ENCODE results near the gene COX5A. TPM values are rescaled to one million over a fixed set of nuclear protein-coding genes. Genes with fewer than 3 reads are reported as not detected.
"Not testable (repeated sequence)": the region's sequence is repeated elsewhere in the genome, so short reads cannot be mapped to it uniquely, and the experiment has no call there.

COX5A gene
- total RNA-seq, 4 donors from 2014 or later, result 114 to 130 (median 122) TPM

DNA sequence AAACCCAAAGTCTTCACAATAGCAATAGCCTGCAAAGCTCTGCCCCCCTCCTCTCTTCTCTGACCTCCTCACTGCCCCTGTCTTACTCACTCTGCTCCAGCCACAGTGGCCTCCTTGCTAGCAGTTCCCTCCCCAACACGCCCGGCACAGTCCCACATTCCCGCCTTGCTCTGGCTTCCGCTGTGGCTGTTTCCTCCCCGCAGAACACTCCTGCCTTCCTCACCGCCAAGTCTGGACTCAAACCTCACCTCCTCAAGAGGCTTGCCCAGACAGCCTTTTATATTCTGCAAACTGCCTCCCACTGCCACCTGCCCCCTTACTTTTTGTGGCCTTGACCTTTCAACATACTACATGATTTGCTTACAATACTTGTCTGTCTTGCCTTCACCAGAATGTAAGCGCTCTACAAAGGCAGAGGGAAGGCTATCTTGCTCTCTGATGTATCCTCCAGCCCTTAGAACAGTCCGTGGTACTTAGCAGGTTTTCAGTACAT, 48.4 kb downstream of the COX5A start:
- WGBS, result 13% methylated on average over 8 of the region's 8 CpGs

GRCh38 chr15:74888716-74889115, 49.2 kb downstream of the COX5A start:
- no peak for TF ChIP-seq CTCF (IDR thresholded peaks at IDR 0.05)
- TF ChIP-seq EP300 (IDR thresholded peaks at IDR 0.05), result no peak
- TF ChIP-seq POLR2A (IDR thresholded peaks at IDR 0.05), result no peak
- no peak for TF ChIP-seq POLR2AphosphoS5 (IDR thresholded peaks at IDR 0.05)
- no peaks in the 10 kb centered on the region for H3K27me3 ChIP-seq
- peaks cover 28% of the 10 kb centered on the region for H3K4me1 ChIP-seq
- peaks cover 14% of the 10 kb centered on the region for H3K36me3 ChIP-seq
- no peaks in the 10 kb centered on the region for H3K9me3 ChIP-seq
- WGBS, result 85% methylated on average over 4 of the region's 4 CpGs
- H3K4me3 ChIP-seq, result no peak overlapping the region
- no peak for DNase-seq (ENCODE audit: low spot score in 2 of 2)
- H3K27ac ChIP-seq, result no peak overlapping the region

More for the DNA sequence above, 48.4 kb downstream of the COX5A start:
- Histone ChIP-seq H3K9me3 (no peaks in the 10 kb centered on the region), H3K27me3 (no peaks in the 10 kb centered on the region), H3K4me3 (peak overlapping the region; percentile 75), H3K36me3 (peaks cover 17% of the 10 kb centered on the region), H3K27ac (no peak overlapping the region), H3K4me1 (peaks cover 28% of the 10 kb centered on the region)
- TF ChIP-seq POLR2A (IDR thresholded peaks at IDR 0.05) (no peak), POLR2AphosphoS5 (IDR thresholded peaks at IDR 0.05) (no peak), CTCF (IDR thresholded peaks at IDR 0.05) (no peak), EP300 (IDR thresholded peaks at IDR 0.05) (no peak)
- DNase-seq (ENCODE audit: low spot score in 2 of 2), result no peak

- DNase-seq (ENCODE audit: low spot score in 2 of 2); H3K27me3 ChIP-seq; H3K4me3 ChIP-seq; H3K9me3 ChIP-seq; H3K27ac ChIP-seq; H3K36me3 ChIP-seq: not testable (repeated sequence)
- WGBS, result 89% methylated on average over 10 of the region's 10 CpGs
- H3K4me1 ChIP-seq, result peaks cover 28% of the 10 kb centered on the region
Measured at GRCh38 chr15:74887537-74888193, 50.2 kb downstream of the COX5A start.

GRCh38 chr15:74885461-74885860, 52.4 kb downstream of the COX5A start:
- TF ChIP-seq POLR2AphosphoS5 (IDR thresholded peaks at IDR 0.05) (no peak), EP300 (IDR thresholded peaks at IDR 0.05) (no peak)
- H3K9me3 ChIP-seq, result no peaks in the 10 kb centered on the region
- DNase-seq (ENCODE audit: low spot score in 2 of 2), result no peak
- WGBS, result 80% methylated on average over 5 of the region's 5 CpGs
- no peaks in the 10 kb centered on the region for H3K27me3 ChIP-seq
- H3K27ac ChIP-seq, result no peak overlapping the region
- no peak overlapping the region for H3K4me3 ChIP-seq
- H3K36me3 ChIP-seq, result no peaks in the 10 kb centered on the region
- H3K4me1 ChIP-seq, result peaks cover 13% of the 10 kb centered on the region

DNA sequence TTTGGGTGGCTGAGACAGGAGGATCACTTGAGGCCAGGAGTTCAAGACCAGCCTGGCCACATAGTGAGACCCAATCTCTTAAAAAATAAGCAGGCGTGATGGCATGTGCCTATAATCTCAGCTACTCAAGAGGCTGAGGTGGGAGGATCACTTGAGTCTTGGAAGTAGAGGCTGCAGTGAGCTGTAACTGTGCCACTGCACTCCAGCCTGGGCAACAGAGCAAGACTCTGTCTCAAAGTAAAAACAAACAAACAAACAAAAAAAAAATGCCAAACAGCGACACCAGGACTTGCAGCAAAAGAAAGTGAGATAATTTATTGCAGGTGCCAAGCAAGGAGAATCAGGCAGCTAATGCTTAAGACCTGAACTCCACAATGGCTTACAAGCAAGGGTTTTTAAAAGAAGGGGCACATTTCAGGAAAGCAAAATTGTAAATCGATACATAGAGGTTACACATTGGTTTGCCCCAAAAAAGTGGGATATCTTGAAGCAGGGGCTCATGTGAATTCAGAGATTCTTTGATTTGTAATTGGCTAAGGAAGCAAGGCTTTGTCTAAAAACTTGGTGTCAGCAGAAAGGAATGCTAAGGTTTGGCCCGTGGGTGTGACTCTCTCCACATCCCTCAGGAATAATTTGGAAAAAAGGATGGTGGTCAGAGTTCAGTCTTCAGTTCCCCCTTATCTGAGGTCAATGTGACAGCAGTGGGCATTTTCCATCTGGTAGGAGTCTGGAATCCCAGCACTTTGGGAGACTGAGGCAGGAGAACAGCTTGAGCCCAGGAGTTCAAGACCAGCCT, 53.2 kb downstream of the COX5A start:
- no peaks in the 10 kb centered on the region for H3K36me3 ChIP-seq
- no peak overlapping the region for H3K4me3 ChIP-seq
- H3K27me3 ChIP-seq, result no peaks in the 10 kb centered on the region
- DNase-seq (ENCODE audit: low spot score in 2 of 2), result no peak
- H3K27ac ChIP-seq, result no peak overlapping the region
- 67% methylated on average over 4 of the region's 4 CpGs for WGBS
- peaks cover 7% of the 10 kb centered on the region for H3K4me1 ChIP-seq
- no peaks in the 10 kb centered on the region for H3K9me3 ChIP-seq
- TF ChIP-seq CTCF (IDR thresholded peaks at IDR 0.05) (no peak), EP300 (IDR thresholded peaks at IDR 0.05) (no peak), POLR2AphosphoS5 (IDR thresholded peaks at IDR 0.05) (no peak), POLR2A (IDR thresholded peaks at IDR 0.05) (no peak)

DNA sequence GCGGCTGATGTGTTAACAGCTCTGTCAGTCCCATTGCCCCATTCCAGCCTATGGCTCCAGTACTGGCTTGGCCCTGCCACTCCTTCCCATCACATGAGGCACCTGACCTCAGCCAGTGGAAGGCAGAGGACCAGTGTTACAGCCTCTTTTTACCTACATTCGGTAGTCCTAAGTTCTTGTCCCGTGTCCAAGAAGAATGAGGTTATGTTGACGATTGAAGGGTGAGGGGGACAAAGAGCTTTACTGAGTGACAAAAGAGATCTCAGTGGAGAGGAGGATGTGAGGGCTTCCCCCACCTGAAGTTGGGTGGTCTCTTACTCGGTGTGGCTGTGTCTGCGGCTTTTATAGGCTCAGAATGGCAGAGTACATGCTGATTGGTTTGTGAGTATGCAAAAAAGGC, 55.3 kb downstream of the COX5A start:
- H3K27ac ChIP-seq, result no peak overlapping the region
- no peak for DNase-seq (ENCODE audit: low spot score in 2 of 2)

More for the DNA sequence above, 55.3 kb downstream of the COX5A start:
- H3K9me3 ChIP-seq, result no peaks in the 10 kb centered on the region
- no peak overlapping the region for H3K4me3 ChIP-seq
- no peaks in the 10 kb centered on the region for H3K27me3 ChIP-seq
- no peak for TF ChIP-seq POLR2AphosphoS5 (IDR thresholded peaks at IDR 0.05)
- H3K36me3 ChIP-seq, result no peaks in the 10 kb centered on the region
- no peaks in the 10 kb centered on the region for H3K4me1 ChIP-seq
- WGBS, result 94% methylated on average over 6 of the region's 6 CpGs
